Stomach (tissue), 4 donors: Measurements from ENCODE around the gene LRFN2.

Experiments used
- CTCF ChIP-seq, 7 experiments: fragments of 450-650 bp in 4 of 7; fragments of 200-600 bp in 3 of 7; sonication (generic) in 3 of 7; IDR thresholded peaks; one replicate each; pipeline ENCODE4 v1.5.1; 2016 to 2019; ENCODE audit warnings: antibody characterized with exemption in 7 of 7, control low read depth in 2 of 7, mild to moderate bottlenecking in 1 of 7
- EP300 ChIP-seq: sonication (generic); formaldehyde crosslinking; IDR thresholded peaks from one replicate; pipeline ENCODE4 v1.6.1; 2017; ENCODE audit warnings: antibody characterized with exemption
- POLR2A ChIP-seq, 4 donors: fragments of 450-650 bp; IDR thresholded peaks; one replicate each; pipeline ENCODE4 v1.6.1; 2016; ENCODE audit warnings: antibody characterized with exemption in 4 of 4, control low read depth in 2 of 4, mild to moderate bottlenecking in 1 of 4, moderate library complexity in 1 of 4
- POLR2AphosphoS5 ChIP-seq, 3 donors: sonication (generic); formaldehyde crosslinking; IDR thresholded peaks; one replicate each; pipeline ENCODE4 v1.6.1; 2016; ENCODE audit warnings: antibody characterized with exemption in 3 of 3

DNA sequence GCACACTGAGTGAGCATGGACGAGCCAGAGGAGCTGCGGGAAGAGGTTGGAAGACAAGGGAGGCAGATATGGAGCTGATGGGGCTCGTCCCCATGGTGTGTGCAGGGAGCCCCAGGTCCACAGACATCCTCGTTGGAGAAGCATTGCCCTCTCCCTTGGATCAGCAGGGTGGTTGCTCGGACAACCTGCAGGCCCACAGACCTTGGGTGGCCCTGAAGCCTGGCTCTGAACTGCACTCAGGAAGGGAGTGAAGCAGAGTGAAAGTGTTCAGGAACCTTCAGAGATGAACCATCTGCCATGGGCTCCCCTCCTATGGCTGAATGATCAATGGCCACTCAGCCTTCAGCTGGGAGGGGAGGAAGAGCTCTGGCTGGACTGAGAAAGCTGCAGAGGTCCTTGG is 43.3 kb upstream of the LRFN2 start:
- TF ChIP-seq CTCF (IDR thresholded peaks at IDR 0.05) (no peak), POLR2A (IDR thresholded peaks at IDR 0.05) (no peak), EP300 (no peak), POLR2AphosphoS5 (IDR thresholded peaks at IDR 0.05) (no peak)
